GM23248 (cell line): ENCODE results near the gene SYNGR1.

Source experiments
- EZH2 ChIP-seq: fragments of 200-600 bp; sonication (generic); IDR thresholded peaks from 2 replicates; pipeline ENCODE4 v1.6.1; 2018; ENCODE audit warnings: antibody characterized with exemption, mild to moderate bottlenecking; ENCODE audit not compliant: insufficient read depth, poor library complexity, severe bottlenecking
- EZH2phosphoT487 ChIP-seq: fragments of 200-600 bp; sonication (generic); IDR thresholded peaks from 2 replicates; pipeline ENCODE4 v1.6.1; 2018; ENCODE audit warnings: antibody characterized with exemption, moderate library complexity, mild to moderate bottlenecking, low read depth; ENCODE audit not compliant: insufficient read depth

- TF ChIP-seq EZH2 (no peak), EZH2phosphoT487 (no peak)
Measured at GRCh38 chr22:39396797-39397195, 47.0 kb downstream of the SYNGR1 start.
